Uterus (tissue), 4 donors: ENCODE results near the gene EVA1A. TPM values are rescaled to one million over a fixed set of nuclear protein-coding genes. Genes with fewer than 3 reads are reported as not detected.

Experiments
- DNase-seq, 2 donors: peaks; one replicate each; pipeline ENCODE4 v3.0.0-alpha.2; 2019 to 2020
- H3K27ac ChIP-seq, 2 donors: fragments of 200-600 bp; sonication (generic); 1 replicate in 1 of 2; 2 replicates in 1 of 2; pipeline ENCODE4 v1.5.1; 2016 to 2018
- H3K27me3 ChIP-seq, 2 donors: fragments of 200-600 bp; sonication (generic); one replicate each; pipeline ENCODE4 v1.5.1; 2018 to 2019; ENCODE audit warnings: control low read depth in 1 of 2
- H3K36me3 ChIP-seq, 2 donors: fragments of 200-600 bp; sonication (generic); one replicate each; pipeline ENCODE4 v1.5.1; 2019; ENCODE audit warnings: control low read depth in 1 of 2
- H3K4me1 ChIP-seq, 2 donors: fragments of 200-600 bp; sonication (generic); one replicate each; pipeline ENCODE4 v1.5.1; 2018 to 2019; ENCODE audit warnings: control low read depth in 1 of 2
- H3K4me3 ChIP-seq, 2 donors: fragments of 200-600 bp; sonication (generic); 1 replicate in 1 of 2; 2 replicates in 1 of 2; pipeline ENCODE4 v1.5.1; 2018 to 2019; ENCODE audit warnings: mild to moderate bottlenecking in 1 of 2
- H3K9me3 ChIP-seq, 2 donors: fragments of 200-600 bp; sonication (generic); one replicate each; pipeline ENCODE4 v1.5.1; 2019; ENCODE audit warnings: control low read depth in 1 of 2
- POLR2A ChIP-seq, 2 donors: fragments of 450-650 bp; IDR thresholded peaks; one replicate each; pipeline ENCODE4 v1.6.1; 2016; ENCODE audit warnings: antibody characterized with exemption in 2 of 2, mild to moderate bottlenecking in 1 of 2, moderate library complexity in 1 of 2
- intact Hi-C: fragments of 100-400 bp; cut with DNase I; formaldehyde crosslinking; loops from one replicate; pipeline ENCODE4 v1.15.1; 2023; ENCODE audit warnings: low total_unique reads
- total RNA-seq, 4 donors: library from RNA; depleted of rRNA in 3 of 4; stranded (reverse); fragments of >200 nt in 3 of 4; gene quantifications; one replicate each; pipeline versions ENCODE4 v1.1.0 to v1.2.4, GENCODE V29; 2014 to 2023
- TF ChIP-seq, protein P1 (sequence below), 4 experiments: fragments of 200-600 bp in 2 of 4; fragments of 450-650 bp in 2 of 4; sonication (generic) in 2 of 4; IDR thresholded peaks; one replicate each; pipeline ENCODE4 v1.5.1; 2016 to 2019; ENCODE audit warnings: antibody characterized with exemption in 4 of 4, mild to moderate bottlenecking in 2 of 4, moderate library complexity in 1 of 4
- donor health status: DM: yes; HTN: yes; CAD: no.

Gene EVA1A
- total RNA-seq, 4 donors from 2014 or later: 1.2 to 22.1 (median 2.3) TPM; not detected in 1

- TF ChIP-seq, protein P1, sequence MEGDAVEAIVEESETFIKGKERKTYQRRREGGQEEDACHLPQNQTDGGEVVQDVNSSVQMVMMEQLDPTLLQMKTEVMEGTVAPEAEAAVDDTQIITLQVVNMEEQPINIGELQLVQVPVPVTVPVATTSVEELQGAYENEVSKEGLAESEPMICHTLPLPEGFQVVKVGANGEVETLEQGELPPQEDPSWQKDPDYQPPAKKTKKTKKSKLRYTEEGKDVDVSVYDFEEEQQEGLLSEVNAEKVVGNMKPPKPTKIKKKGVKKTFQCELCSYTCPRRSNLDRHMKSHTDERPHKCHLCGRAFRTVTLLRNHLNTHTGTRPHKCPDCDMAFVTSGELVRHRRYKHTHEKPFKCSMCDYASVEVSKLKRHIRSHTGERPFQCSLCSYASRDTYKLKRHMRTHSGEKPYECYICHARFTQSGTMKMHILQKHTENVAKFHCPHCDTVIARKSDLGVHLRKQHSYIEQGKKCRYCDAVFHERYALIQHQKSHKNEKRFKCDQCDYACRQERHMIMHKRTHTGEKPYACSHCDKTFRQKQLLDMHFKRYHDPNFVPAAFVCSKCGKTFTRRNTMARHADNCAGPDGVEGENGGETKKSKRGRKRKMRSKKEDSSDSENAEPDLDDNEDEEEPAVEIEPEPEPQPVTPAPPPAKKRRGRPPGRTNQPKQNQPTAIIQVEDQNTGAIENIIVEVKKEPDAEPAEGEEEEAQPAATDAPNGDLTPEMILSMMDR (IDR thresholded peaks at IDR 0.05): no peak
- TF ChIP-seq POLR2A (IDR thresholded peaks at IDR 0.05): no peak
- H3K27me3 ChIP-seq: no peaks in the 10 kb centered on the region
- no peak overlapping the region for H3K27ac ChIP-seq
- H3K4me3 ChIP-seq: no peak overlapping the region
- intact Hi-C loops: no loop called here
- no peaks in the 10 kb centered on the region for H3K36me3 ChIP-seq
- H3K4me1 ChIP-seq: no peaks in the 10 kb centered on the region
- no peaks in the 10 kb centered on the region for H3K9me3 ChIP-seq
- DNase-seq: no peak
These were observed 35.1 kb downstream of the EVA1A start for GRCh38 chr2:75525434-75526310.

DNA sequence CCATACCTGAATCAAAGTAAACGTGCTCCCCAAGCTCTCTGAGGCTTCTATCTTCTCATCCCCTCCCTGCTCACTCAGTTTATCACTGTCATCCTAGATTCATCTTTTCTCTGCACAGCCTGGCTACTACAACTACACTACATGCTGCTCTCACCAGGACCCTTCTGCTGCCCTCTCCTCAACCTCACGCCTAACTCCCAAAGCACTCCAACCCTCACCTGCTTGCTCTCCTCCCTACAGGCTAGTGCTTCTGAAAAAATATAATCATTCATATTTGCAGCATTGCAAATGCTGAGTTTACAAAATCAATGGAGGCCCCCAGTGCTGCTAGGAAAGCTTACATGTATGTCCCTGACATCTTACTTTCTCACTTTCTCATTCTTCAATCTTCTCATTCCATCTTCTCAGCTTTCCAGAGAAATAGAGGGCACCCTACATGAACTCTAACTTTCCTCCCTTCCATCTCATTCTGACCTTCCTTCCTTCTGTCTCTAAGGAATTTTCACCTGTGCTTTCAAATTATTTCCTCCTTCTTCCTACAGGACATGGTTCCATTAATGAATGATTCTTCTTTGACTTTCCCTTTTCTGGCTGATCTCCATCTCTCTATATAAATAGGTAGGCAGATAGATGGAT is 36.3 kb downstream of the EVA1A start:
- Histone ChIP-seq H3K4me1 (no peaks in the 10 kb centered on the region), H3K9me3 (no peaks in the 10 kb centered on the region), H3K27me3 (no peaks in the 10 kb centered on the region), H3K27ac (no peak overlapping the region), H3K36me3 (no peaks in the 10 kb centered on the region), H3K4me3 (no peak overlapping the region)
- DNase-seq: no peak
- no peak for TF ChIP-seq POLR2A (IDR thresholded peaks at IDR 0.05)
- TF ChIP-seq, protein P1 (IDR thresholded peaks at IDR 0.05): no peak
- intact Hi-C loops: no loop called here

DNA sequence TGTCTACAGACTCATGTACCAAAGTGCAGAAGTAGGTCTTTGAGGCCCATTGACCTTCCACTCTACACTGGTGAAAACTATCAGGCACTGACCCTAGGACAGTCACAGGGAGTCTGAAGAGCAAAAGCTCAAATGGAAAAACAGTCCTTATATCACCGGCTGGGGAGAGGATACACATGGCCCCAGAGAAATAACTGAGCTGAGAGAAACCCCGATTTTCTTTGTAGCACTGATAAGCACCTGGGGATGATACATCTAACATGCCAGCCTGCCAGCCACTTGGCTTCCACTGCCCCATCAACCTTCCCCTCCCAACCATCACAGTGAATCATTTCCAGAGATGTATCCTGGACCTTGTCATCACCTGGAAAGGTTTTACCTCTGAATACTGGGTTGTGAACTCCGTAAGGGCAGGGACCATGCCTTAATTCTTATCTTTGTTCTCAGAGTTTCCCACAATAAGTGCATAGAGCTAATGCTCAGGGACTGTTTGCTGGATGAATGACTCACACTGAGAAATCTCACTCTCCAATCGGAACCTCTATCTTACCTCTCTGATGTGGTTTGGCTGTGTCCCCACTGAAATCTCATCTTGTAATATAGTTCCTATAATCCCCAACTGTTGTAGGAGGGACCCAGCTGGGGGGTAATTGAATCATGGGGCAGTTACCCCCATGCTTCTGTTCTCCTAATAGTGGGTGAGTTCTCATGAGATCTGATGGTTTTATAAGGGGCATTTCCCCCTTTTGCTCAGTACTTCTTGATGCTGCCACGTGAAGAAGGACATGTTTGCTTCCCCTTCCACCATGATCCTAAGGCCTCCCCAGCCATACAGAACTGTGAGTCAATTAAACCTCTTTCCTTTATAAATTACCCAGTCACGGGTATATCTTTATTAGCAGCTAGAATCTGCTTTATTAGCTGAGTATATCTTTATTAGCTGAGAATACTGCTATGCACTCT is 37.1 kb downstream of the EVA1A start:
- TF ChIP-seq, protein P1 (IDR thresholded peaks at IDR 0.05): no peak
- TF ChIP-seq POLR2A (IDR thresholded peaks at IDR 0.05): no peak
- Histone ChIP-seq H3K4me3 (no peak overlapping the region), H3K36me3 (no peaks in the 10 kb centered on the region), H3K4me1 (no peaks in the 10 kb centered on the region), H3K27me3 (no peaks in the 10 kb centered on the region), H3K9me3 (no peaks in the 10 kb centered on the region), H3K27ac (no peak overlapping the region)
- no peak for DNase-seq
- intact Hi-C loops: no loop called here

DNA sequence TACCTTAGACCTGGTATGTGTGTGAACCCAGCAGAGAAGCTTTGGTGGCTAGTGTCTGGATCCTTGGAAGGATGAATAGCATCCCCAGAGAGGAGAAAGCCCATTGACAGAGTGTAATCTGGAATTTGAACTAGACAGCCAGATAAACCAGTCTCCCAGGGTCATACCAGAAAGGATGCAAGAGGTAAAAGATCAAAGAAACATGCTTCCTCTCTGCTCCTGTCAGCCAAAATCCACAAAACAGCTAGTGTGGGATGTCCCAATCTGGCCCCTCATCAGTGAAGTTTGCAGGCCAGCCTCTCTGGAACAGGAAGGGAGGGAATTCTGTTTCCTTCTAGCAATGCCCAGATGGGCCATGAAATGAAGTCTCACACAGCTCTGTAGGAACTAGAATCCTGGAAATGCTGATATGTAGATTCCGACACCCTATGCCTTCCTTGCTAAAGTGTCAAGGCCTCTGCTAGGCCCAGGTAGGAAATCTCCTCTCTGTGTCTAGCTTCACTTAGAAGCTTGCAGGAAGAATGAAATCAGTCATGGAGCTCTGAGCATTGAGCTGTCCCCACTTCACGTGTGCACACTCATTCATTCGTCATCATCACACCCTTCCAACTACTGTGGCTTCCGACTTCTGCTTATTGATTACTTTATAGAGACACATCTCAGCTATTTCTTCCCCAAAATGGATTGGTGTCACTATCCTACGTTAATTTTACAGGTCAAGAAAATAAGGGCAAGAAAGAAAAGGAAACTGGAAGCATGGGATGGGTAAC is 38.0 kb downstream of the EVA1A start:
- TF ChIP-seq, protein P1 (IDR thresholded peaks at IDR 0.05): no peak
- H3K9me3 ChIP-seq: no peaks in the 10 kb centered on the region
- intact Hi-C loops: no loop called here
- peak in 1 of 2 donors; percentile 19 for DNase-seq
- H3K27ac ChIP-seq: no peak overlapping the region
- H3K4me1 ChIP-seq: no peaks in the 10 kb centered on the region
- no peaks in the 10 kb centered on the region for H3K27me3 ChIP-seq
- no peaks in the 10 kb centered on the region for H3K36me3 ChIP-seq
- H3K4me3 ChIP-seq: no peak overlapping the region
